Measurements from ENCODE around the gene REX1BD.
A peak's percentile ranks its signal among the peaks of the same experiment; 100 is the strongest.

The REX1BD gene

DNA sequence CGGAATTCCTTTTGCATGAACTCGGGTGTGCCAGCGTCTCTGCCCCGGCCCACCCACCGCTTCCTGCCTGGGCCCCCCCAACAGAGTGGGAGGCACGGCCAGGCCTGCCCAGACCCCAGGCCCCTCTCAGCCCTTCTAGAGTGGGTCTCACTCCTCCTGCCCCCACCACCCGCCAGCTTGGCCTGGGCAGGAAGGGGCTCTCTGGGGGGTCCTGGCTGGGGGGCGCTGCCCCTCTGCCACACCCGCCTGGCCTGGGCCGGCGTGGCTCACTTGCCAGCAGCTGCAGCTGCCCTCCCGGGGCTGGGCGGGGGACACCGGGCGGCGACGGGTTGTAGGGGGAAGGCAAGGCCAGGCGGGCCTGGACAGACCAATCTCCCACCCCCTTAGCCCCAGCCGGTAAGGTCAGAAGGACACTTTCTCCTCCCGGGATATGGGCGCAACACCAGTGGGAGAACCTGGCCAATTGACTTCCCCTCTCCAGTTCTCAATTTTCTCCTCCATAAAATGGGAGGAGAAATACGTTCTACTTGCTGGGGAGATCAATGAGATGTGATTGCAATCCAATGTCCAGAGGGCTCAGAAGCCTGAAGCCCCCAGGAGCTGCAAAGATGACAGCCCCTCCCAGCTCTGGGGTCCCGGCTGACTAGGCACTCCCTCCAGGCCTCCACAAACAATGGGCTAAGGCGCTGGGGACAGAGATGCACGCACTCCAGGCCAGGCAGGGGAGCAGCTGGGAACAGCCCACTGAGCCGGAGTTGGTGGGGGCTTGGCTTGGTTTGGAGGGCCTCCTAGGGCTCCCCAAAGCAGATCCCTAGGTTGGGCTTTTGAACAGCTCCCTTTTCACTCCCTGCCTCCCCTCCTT, 15.6 kb downstream of the REX1BD start:
- DNase-seq = no peak

DNA sequence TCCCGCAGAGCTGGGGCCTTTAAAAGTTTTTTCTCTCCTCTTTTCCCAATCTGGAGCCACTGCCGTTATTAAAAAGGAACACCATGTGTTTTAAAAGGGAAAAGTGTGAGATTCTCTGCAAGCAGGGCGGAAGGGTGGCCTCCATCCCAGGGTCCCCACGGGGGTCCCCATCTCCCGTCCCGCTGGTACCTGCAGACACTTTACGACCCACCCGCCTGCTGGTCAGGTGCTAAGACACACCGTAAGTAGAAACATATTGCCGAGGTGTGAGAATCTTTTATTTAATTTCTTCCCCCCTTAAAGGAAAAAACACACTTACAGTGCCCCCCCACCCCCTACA, 16.2 kb downstream of the REX1BD start:
- no peak for DNase-seq

DNA sequence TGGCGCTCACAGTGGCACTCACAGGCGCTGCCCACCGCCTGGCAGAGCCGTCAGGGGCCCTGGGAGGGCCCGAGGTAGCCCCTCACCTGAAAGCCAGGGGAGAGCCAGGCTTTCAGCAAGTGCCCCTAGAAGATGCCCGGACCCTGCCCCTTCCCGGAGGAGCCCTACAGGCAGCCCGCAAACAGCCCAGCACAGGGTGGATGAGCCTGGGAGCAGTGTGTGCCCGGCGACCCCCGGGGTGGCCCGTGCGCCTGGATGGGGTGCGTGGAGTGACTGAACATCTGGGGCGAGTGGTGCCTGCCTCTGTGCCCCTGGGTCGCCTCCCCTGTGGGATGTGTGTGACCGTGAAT, 16.6 kb downstream of the REX1BD start:
- DNase-seq = no peak

DNA sequence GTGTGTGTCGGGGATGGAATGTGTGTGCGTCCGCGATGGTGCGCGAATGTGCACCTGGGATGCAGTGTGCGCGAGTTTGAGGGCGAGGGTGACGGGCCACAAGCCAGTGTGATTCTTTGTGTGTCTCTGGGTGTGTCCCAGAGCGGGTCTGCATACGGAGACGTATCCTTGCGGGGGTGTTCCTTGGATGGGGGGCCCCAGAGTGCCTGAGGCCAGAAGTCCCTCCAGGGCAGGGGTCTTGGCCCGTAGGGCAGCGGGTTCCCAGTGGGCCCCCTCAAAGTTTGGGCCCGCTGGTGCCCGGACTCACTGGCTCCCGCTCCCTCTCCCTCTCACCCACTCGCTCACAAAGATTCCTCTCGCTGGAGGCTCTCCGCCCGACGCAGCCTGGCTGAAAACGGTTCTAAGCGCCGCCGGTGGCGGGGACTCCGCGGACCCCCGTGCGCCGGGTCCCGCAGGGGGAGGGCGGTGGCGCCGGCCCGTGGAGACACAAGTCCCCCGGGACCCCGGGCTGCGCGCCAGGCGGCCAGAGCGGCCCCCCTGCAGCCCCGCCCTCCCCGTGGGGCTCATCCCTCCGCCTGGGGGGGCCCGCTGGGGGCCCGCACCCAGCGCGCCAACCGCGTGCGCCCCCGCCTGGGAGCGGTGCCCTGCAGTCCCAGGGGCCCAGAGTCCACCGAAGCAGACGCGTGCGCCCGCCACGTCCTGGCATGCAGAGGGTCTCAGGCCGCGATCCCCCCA, 17.1 kb downstream of the REX1BD start:
- peak in 2 of 3 experiments; percentile 23 to 37 for DNase-seq

DNA sequence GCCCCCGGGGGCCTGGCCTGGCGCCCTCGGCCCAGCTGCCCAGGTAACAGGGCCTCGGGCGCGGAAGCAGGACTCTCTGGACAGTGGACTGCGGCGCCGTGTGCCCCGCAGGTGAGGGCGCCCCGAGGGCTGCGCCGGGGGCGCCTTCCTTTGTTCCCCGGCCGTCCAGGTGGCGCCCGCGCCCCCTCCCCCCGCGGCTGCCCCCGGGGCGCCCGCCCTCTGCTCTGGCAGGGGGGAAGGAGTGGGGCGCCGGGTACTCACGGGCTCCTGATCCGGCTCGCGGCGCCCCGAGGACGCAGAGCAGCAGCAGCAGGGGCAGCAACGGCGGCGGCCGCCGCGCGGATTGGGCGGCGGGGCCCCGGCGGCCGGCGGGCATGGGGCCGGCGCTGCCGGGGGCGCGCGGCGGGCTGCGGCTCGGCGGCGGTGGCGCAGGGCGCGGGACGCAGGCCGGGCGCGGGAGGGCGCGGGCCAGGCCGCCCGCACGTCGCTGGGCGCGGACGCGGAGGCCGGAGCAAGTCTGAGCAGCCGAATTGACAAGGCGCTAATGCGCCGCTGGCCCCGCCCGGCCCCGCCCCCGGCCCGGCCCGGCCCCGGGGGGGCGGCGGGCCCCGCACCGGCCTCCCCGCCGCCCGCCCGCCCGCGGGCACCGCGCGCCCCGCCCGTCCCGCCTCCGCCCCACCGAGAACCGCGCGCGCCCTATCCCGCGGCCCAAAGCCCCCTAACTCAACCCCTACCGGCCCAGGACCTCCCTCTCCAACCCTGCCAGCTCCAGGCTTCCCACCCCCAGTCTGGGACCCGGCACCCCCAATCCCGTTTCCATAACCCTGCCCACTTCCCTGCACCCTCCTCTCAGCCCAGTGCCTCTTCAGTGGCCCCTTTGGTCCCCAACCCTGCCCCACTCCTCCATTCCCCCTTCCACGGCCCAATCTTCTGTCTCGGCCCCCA, 18.0 kb downstream of the REX1BD start, which contains the start of gene CRLF1:
Gene CRLF1 (minus strand): TSS at position 519 of the 945 bp plus-strand sequence. CDS start 143 bp downstream, at position 376.
- DNase-seq = peak in 2 of 3 experiments; percentile 27 to 38

DNA sequence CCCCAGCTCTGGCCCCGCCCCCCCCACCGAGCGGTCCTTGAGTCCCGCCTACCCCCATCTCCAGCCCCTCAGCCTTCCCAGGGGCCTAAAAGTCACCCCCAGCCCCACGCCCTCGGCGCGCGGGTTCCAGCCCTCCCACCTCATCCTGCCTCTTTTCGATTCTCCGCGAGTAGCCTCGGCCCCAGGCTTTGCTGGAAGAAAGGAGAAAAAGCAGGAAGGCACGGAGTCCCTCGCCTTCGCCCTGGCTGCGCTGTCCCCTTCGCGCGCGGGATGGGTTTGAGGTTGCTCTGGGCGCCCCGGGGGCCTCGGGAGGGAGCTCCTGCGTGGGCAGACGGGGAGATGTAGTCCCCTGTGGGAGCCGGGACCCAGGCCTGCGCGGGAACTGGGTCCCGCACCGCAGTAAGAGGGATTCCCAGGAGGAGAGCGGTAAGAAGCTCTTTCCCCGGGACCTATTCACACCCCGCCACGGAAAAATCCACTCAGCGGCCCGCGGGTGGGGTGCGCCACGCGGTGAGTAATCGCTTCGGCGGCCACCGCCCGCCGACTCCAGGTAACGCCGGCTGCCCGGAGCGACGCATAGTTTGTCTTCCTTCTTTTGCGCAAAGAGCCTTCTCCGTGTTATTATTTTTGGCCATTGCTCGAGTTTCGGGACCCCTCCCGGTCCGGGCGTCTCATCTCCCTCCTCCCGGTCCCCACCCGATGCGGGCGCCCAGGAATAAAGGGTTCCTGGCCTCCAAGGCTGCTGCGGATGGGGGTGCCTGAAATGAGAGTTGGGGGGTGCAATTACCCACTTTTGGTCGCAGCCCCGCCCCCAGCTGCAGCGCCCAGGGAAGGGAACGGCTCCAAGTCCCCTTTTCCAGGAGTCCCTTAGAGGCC, 18.9 kb downstream of the REX1BD start:
- peak in 1 of 3 experiments; percentile 9 for DNase-seq

DNA sequence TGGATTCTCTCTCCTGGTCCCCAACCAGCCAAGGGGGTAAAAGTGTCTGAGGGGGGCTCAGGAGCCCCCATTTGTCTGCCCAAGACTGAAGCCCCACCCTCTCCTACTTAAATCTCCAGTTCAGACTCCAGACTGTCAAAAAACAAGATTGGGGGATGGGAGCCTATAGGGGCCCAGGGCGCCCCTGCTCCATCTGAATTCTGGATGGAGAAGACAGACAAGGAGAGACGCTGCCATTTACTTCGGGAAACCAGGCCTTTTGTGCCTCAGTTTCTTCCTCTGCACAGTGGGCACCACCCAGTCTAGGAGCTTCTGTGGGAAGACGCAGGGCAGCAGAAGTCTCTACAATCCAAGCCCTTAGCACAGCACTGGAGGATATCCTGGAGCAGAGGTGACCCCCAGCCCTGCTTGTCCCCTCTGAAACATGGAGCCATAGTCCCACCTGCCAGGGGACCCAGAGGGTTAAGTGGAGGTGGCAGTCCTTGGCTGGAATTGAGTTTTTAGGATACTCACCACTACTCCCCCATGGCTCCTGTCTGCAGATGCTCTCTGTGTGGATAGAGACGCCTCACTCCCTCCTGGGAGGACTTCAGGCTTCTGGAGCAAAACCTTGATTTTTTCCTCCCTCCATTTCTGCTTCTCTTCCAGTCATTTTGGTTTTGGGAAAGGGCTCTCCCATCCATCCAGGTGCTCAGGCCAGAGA, 19.7 kb downstream of the REX1BD start:
- DNase-seq = no peak

DNA sequence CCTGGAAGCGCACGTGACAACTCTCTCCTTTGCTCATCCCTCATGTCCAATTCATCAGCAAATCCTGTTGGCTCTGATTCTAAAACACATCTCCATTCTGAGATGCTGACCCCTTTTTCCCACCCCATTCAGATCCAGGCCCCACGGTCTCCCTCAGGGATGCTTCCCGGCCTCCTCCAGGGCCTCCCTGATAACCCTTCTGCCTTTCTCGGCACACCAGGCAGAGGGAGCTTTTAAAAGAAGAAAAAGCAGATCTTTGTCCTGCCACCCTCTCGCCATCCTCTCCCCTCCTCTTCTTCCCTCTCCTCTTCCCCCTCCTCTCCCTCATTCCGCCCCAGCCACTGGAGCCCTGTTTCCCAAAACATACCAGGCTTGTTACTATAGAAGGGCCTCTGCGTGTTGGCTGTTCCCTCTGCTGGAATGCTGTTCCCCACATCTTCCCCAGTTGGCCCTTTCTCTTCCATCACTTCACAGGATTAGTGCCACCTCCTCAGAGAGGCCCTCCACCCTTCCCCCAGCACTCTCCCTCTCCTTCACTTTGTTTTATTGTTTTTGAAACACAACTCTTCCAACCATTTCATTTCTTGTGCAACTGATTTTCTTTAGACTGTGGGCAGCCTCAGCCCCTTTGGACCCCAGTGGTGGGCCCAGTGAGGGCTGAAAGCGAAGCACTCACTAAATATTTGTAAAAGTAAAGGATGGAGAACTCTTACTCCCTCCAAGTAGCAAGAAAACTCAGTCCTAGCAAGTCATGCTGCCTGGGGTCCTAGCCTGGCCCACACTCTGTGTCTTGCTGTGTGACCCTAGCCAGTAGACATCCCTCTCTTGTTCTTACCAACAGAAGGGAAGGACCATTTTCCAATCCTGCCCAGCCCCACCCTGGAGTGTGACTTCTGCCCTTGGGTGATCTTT, 20.5 kb downstream of the REX1BD start:
- DNase-seq = no peak

DNA sequence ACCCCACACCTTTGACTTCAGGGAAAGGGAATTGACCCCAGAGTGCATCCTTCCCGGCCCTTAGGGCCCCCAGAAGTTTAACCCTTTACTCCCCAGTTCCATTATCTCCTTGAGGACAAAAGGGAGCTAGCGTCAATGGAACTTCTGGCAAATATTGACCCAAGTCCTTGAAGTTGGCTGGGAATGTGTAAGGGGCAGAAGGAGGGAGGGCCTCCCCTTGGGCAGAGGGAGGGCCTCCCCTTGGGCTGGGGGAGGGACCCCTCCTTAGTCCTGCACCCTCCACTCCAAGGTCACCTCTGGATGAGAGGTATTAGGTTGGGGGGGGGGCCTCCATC, 21.1 kb downstream of the REX1BD start:
- DNase-seq = no peak

DNA sequence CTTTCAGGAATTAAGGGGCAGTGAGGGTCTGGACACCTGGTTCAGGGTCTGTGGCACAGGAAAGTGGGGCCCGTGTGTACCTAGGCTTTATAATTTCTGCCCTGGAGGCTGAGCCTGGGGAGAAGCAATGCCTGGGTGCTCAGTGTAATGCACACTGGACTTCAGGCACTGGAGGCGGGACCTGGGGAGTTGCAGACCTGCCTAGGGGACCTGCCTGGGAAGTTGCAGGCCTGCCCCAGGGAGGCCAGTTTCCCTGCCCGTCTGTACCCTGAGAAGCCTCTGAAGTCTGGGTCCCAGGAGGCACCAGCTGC, 21.6 kb downstream of the REX1BD start:
- no peak for DNase-seq

DNA sequence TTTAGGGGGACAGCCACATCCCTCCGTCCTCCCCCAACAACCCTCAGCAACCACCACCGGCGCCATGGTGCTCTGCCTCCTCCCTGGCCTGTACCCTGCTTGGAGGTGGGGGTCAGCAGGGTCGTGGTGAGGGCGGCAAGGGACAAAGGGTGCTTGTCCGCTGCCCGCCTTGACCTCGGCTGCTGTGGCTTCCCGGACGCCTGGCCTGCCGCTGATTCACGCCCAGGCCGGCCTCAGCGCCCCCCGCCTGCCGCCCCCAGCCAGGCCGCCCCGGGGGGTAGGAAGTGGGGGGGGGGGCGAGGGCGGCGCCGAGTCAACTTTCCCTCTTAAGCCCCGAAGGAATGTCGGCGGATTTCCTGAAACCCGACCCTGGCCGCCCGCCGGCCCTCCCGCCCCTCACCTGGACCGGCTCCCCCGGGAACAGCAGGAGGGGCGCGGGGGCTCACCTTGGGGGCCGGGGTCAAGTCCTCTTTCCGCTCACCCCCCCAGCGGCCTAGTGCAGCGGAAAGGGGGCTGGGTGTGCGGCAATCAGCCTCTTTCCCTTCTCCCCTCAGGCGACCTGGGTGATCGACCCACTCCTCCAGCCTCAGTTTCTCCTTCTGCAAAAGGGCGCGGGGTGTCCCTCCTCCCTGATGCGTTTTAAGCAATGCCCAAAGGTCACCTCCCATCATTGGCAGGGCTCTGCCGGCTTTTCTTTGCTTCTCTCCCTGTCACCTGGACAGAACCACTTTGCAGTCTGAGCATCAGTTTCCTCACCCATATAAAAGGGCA, 22.1 kb downstream of the REX1BD start:
- DNase-seq = no peak

DNA sequence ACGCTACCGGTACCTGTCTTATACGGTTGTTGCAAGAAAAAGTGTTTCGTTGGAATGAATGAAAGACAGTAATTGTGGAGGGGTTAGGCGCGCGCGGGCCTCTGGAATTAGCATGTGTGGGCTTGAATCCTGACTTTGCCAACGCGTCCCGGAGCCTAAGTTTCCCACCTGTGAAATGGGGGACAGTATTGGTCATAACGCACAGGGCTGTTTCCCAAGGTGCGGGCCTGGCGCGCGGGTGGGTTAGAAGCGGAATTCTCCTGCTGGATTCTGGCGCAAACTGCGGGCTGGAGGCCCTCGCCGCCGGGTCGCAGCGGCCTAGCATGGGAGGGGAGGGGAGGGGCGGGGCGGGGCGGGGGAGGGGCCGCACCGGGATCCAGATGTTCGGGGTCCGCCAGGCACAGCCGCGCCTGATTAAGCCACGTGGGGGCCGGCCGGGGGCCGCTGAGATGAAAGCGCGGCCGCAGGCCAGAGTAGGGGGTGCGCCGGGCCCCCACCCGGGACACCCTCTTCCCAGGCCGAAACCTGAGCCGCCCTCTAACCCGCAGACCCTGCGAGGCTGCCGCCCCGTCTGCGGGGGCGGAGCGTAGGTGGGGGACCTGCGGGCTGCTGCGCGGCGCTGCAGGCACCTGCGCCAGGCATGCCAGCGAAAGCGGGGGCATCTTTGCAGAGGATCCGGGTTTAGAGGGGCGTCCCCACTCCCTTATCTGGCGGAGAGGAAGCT, 22.9 kb downstream of the REX1BD start:
- DNase-seq = peak in 2 of 3 experiments; percentile 29 to 35

DNA sequence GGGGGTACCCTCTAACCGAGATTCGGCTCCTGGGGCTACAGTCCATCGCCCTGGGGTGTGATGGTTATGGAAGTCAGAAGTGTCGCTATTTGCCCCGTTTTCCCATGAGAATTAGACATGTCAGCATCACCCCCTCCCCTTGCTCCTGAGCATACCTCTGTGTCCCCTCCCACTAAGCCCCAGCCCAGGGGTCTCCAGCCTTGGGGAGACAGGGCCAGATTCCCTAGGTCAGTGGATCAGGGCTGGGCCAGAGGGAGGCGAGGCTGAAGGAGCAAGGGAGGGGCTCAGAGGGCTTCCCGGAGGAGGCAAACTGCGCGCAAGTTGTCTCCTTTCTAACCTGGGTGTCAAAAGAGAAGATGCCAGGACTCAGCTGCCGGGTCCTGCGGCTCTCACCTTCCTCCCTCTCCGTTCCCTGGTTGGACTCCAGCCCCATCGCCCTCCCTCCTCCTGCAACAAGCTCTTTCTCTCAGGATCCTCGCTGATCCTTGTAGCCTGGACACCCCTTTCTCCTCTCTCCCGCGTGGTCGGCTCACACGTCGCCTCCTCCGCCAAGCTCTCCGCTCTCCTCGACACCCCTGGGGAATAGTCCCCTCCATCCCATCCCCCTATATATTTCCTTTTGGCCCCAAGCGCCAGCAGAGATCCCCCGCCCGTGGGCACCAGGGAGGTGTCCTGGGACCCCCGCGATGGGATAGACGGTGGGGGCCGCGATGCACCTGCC, 23.6 kb downstream of the REX1BD start:
- peak in 1 of 3 experiments; percentile 55 for DNase-seq

DNA sequence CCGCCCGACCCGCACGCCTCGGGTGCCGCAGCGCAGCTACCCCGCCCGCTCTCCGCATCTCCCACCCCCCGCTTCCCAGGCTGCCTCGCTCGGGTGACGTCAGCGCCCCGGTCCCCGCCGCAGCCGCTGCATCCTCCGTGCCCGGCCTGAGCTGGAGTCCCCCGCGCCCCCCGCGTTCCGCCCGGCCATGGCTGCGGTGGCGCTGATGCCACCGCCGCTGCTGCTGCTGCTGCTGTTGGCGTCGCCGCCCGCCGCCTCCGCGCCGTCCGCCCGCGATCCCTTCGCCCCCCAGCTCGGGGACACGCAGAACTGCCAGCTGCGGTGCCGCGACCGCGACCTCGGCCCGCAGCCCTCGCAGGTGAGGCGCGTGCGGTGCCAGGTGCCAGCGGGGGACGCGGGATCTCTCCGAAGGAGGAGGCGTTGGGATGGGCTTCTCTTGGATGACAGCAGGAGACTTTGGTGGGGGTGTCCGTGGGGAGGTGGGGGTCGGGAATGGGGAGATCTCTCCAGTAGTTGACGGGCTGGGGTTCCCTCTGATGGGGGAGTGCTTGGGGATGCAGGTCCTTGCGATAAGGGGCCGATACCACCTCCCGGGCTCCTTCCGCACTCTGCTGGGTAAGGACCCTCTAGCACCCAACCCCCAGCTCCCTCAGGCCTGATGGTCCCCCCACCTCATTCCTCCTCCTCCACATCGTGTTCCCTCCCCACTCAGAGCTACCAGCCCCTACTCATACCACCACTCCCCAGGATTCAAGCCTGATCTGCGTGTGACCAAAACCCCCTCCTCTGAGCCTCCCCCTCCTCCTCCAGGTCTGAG, 24.4 kb downstream of the REX1BD start, which contains the start of gene TMEM59L:
Gene TMEM59L (plus strand): TSS at position 99 of the 817 bp plus-strand sequence. CDS start 89 bp downstream, at position 188.
- DNase-seq = peak in 2 of 3 experiments; percentile 55

DNA sequence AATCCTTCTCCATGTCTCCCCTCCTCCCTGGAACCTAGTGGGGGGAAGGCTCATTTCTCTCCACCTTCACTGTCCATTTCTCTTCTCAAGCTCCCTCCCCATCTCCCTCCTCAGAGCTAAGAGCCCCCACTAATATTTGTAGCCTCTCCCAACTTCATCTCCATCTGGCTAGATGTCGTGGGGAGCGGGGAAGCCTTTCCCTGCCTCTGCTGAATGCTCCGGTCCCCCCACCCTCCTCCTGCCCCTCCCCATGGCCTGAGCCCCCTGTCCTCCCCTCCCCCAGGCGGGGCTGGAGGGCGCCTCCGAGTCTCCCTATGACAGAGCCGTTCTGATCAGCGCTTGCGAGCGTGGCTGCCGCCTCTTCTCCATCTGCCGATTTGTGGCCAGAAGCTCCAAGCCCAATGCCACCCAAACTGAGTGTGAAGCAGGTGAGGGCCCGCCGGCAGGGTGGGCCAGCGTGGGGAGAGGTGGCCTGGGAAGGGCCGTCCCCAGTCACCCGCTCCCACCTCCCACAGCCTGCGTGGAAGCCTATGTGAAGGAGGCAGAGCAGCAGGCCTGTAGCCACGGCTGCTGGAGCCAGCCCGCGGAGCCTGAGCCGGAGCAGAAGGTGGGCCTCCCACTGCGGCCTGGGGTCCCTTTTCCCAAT, 25.1 kb downstream of the REX1BD start:
- DNase-seq = no peak

DNA sequence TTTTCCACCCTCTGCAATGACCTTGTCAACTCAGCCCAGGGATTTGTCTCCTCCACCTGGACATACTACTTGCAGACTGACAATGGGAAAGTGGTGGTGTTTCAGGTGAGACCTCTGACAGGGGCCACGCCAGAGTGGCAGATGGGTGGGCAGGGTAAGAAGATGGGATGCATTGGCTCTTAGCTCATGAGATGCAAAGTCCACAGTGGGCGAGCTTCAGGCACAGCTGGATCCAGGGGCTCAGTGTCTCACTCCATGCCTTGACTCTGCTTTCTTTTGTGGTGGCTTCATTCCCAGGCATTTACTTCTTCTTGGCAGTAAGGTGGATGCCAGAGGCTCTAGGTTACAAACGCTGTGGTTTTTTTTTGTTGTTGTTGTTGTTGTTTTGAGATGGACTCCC, 27.4 kb downstream of the REX1BD start:
- no peak for DNase-seq

DNA sequence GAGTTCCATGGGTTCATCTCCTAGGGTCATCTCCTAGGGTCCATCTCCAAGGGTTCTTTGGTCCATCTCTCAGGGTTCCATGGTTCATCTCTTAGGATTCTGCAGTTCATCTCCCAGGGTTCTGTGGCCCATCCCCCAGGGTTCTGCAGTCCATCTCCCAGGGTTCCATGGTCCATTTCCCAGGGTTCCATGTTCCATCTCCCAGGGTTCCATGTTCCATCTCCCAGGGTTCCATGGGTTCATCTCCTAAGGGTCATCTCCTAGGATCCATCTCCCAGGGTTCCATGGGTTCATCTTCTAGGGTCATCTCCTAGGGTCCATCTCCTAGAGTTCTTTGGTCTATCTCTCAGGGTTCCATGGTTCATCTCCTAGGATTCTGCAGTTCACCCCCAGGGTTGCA, 29.0 kb downstream of the REX1BD start:
- no peak for DNase-seq
